ENCODE data around the gene GSTA5. TPM values are rescaled to one million over a fixed set of nuclear protein-coding genes. Genes with fewer than 3 reads are reported as not detected.
"Not testable (repeated sequence)": the region's sequence is repeated elsewhere in the genome, so short reads cannot be mapped to it uniquely, and the experiment has no call there.

Gene GSTA5
- total RNA-seq, 1 donor from 2014 or later: not detected

DNA sequence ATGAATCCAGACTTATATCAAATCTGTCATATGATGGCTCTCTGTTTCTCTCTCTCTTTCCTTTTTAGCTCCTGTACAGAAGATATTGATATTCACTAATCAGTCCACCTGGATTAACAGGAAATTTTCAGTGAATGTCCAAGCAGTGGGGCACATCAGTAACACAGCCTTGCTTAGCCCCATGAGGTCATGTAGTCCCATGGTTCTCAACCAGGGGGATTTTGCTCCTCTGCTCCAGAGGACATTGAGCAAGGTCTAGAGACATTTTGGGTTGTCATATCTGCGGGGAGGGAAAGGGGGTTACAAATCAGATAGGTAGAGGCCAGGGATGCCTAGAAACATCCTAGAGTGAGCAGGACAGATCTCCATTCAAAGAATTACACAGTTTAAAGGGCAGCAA, 37.8 kb downstream of the GSTA5 start:
- H3K4me1 ChIP-seq: no peaks in the 10 kb centered on the region
- TF ChIP-seq POLR2A (IDR thresholded peaks at IDR 0.05): no peak
- TF ChIP-seq, protein P1, sequence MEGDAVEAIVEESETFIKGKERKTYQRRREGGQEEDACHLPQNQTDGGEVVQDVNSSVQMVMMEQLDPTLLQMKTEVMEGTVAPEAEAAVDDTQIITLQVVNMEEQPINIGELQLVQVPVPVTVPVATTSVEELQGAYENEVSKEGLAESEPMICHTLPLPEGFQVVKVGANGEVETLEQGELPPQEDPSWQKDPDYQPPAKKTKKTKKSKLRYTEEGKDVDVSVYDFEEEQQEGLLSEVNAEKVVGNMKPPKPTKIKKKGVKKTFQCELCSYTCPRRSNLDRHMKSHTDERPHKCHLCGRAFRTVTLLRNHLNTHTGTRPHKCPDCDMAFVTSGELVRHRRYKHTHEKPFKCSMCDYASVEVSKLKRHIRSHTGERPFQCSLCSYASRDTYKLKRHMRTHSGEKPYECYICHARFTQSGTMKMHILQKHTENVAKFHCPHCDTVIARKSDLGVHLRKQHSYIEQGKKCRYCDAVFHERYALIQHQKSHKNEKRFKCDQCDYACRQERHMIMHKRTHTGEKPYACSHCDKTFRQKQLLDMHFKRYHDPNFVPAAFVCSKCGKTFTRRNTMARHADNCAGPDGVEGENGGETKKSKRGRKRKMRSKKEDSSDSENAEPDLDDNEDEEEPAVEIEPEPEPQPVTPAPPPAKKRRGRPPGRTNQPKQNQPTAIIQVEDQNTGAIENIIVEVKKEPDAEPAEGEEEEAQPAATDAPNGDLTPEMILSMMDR (IDR thresholded peaks at IDR 0.05): no peak
- H3K27ac ChIP-seq: no peak overlapping the region
- H3K27me3 ChIP-seq: no peaks in the 10 kb centered on the region
- H3K36me3 ChIP-seq: no peaks in the 10 kb centered on the region
- no peak for DNase-seq (ENCODE audit: extremely low spot score in 2 of 2)
- intact Hi-C loops (cut with DNase I): no loop called here
- H3K4me3 ChIP-seq: no peak overlapping the region
- H3K9me3 ChIP-seq: no peaks in the 10 kb centered on the region

- TF ChIP-seq POLR2AphosphoS5 (IDR thresholded peaks at IDR 0.05; ENCODE audit: insufficient read depth in 1 of 2, low read depth in 1 of 2): no peak
- TF ChIP-seq POLR2A (IDR thresholded peaks at IDR 0.05): no peak
- TF ChIP-seq, protein P1 (IDR thresholded peaks at IDR 0.05): no peak
- DNase-seq (ENCODE audit: extremely low spot score in 2 of 2): no peak
- Histone ChIP-seq H3K27ac (no peak overlapping the region), H3K4me1 (no peaks in the 10 kb centered on the region), H3K4me3 (no peak overlapping the region), H3K36me3 (no peaks in the 10 kb centered on the region), H3K27me3 (no peaks in the 10 kb centered on the region), H3K9me3 (no peaks in the 10 kb centered on the region)
- intact Hi-C loops (cut with DNase I): no loop called here
These were observed 39.3 kb downstream of the GSTA5 start for GRCh38 chr6:52801188-52801841.

DNA sequence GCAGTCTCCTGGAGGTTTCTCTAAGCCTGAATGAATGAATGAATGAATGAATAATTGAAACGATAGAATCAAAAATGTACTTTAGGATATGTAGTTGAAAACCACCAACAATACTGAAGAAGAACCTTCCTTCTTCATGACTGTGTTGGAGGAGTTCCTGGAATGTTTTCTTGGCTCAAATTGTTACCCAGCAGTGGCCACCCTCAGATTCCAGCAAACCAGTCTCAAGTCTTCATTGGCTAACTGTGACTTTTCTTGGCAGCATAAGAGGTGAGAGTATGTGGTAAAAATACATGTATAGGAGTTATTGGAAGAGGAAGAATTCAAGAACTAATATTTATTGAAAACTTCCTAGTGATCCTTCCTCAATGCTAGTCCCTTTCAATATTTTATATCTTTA, 41.3 kb downstream of the GSTA5 start:
- H3K27ac ChIP-seq; H3K4me3 ChIP-seq; intact Hi-C loops (cut with DNase I); H3K36me3 ChIP-seq; H3K9me3 ChIP-seq; H3K4me1 ChIP-seq; DNase-seq (ENCODE audit: extremely low spot score in 2 of 2); H3K27me3 ChIP-seq: not testable (repeated sequence)

GRCh38 chr6:52794366-52794765, 46.2 kb downstream of the GSTA5 start:
- H3K27ac ChIP-seq; H3K36me3 ChIP-seq; H3K9me3 ChIP-seq; H3K4me1 ChIP-seq; DNase-seq (ENCODE audit: extremely low spot score in 2 of 2); H3K4me3 ChIP-seq; intact Hi-C loops (cut with DNase I); H3K27me3 ChIP-seq: not testable (repeated sequence)

GRCh38 chr6:52790861-52791260, 49.8 kb downstream of the GSTA5 start:
- Histone ChIP-seq H3K4me1 (no peaks in the 10 kb centered on the region), H3K27ac (no peak overlapping the region), H3K27me3 (no peaks in the 10 kb centered on the region), H3K9me3 (no peaks in the 10 kb centered on the region), H3K36me3 (no peaks in the 10 kb centered on the region), H3K4me3 (no peak overlapping the region)
- intact Hi-C loops (cut with DNase I): no loop called here
- DNase-seq (ENCODE audit: extremely low spot score in 2 of 2): no peak
- TF ChIP-seq POLR2AphosphoS5 (IDR thresholded peaks at IDR 0.05; ENCODE audit: insufficient read depth in 1 of 2, low read depth in 1 of 2): no peak
- TF ChIP-seq POLR2A (IDR thresholded peaks at IDR 0.05): no peak
- TF ChIP-seq, protein P1 (IDR thresholded peaks at IDR 0.05): no peak

DNA sequence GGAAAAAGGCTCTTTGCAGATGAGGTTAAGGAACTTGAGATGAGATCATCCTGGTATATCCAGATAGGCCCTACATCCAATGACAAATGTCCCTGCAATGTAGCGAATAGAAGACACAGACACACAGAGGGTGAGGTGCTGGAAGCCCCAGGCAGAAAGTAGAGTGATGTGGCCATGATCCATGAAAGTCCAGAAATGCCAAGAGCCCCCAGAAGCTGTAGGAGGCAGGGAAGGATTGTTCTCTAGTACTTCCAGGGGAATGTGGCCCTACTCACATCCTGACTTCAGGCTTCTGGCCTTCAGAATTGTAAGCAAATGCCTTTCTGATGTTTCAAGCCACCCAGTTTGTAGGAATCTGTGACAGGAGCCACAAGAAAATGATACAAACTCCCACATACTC, 51.0 kb downstream of the GSTA5 start:
- H3K9me3 ChIP-seq; H3K27ac ChIP-seq; H3K4me3 ChIP-seq; H3K27me3 ChIP-seq; H3K36me3 ChIP-seq; intact Hi-C loops (cut with DNase I); H3K4me1 ChIP-seq; DNase-seq (ENCODE audit: extremely low spot score in 2 of 2): not testable (repeated sequence)

DNA sequence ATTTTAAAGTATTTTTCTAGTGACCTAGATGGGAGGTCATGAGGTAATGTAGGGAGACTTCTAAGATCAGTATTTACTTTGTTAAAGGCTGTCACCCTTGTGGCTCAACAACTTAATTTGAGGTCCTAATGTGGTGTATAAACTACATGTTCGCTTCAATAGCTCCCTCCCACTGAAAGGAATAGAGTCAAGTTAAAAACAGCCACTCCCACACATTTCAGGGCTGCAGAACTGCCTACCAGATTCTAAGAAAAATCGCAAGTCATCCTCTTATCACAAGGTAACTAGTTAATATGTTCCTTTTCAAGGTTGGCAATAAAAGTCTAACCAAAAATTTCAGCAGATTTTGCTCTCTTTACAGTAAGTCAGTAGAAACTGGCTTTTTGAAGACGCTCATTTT, 52.1 kb downstream of the GSTA5 start:
- Histone ChIP-seq H3K9me3 (no peaks in the 10 kb centered on the region), H3K4me3 (no peak overlapping the region), H3K27me3 (no peaks in the 10 kb centered on the region), H3K27ac (no peak overlapping the region), H3K36me3 (no peaks in the 10 kb centered on the region), H3K4me1 (no peaks in the 10 kb centered on the region)
- intact Hi-C loops (cut with DNase I): no loop called here
- TF ChIP-seq POLR2A (IDR thresholded peaks at IDR 0.05) (no peak), POLR2AphosphoS5 (IDR thresholded peaks at IDR 0.05; ENCODE audit: insufficient read depth in 1 of 2, low read depth in 1 of 2) (no peak)
- TF ChIP-seq, protein P1 (IDR thresholded peaks at IDR 0.05): no peak
- DNase-seq (ENCODE audit: extremely low spot score in 2 of 2): no peak

Data from vagina (tissue), 2 donors.